GM12873 (cell line): ENCODE data around the gene LTBP1.

ENCODE experiments used
- TF ChIP-seq, protein P1 (sequence below): IDR thresholded peaks from 2 replicates; pipeline ENCODE4 v1.5.1; 2012; ENCODE audit warnings: low read depth, mild to moderate bottlenecking, moderate library complexity, low read length, control low read depth; ENCODE audit not compliant: insufficient read depth; ENCODE audit errors: missing control alignments

Gene LTBP1

DNA sequence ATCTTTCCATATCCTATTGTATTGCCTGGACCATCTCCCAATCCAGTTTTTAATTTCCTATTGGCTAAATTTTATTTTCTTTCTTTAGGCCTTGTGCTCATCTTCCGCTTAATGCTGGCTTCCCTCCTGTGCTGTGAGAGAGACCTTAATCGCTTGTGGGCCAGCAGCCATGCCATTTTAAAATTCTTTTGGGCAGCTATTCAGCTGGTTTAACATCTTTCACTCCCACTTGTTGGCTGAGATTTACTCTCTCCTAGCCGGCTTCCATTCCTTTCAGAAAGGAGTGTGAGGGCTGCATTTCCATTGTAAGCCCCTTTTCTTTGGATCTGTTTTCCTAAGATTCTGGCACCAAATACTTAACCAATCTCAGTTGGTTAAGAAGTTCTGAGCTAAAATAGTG is 388.8 kb downstream of the LTBP1 start:
- TF ChIP-seq, protein P1, sequence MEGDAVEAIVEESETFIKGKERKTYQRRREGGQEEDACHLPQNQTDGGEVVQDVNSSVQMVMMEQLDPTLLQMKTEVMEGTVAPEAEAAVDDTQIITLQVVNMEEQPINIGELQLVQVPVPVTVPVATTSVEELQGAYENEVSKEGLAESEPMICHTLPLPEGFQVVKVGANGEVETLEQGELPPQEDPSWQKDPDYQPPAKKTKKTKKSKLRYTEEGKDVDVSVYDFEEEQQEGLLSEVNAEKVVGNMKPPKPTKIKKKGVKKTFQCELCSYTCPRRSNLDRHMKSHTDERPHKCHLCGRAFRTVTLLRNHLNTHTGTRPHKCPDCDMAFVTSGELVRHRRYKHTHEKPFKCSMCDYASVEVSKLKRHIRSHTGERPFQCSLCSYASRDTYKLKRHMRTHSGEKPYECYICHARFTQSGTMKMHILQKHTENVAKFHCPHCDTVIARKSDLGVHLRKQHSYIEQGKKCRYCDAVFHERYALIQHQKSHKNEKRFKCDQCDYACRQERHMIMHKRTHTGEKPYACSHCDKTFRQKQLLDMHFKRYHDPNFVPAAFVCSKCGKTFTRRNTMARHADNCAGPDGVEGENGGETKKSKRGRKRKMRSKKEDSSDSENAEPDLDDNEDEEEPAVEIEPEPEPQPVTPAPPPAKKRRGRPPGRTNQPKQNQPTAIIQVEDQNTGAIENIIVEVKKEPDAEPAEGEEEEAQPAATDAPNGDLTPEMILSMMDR = no peak

DNA sequence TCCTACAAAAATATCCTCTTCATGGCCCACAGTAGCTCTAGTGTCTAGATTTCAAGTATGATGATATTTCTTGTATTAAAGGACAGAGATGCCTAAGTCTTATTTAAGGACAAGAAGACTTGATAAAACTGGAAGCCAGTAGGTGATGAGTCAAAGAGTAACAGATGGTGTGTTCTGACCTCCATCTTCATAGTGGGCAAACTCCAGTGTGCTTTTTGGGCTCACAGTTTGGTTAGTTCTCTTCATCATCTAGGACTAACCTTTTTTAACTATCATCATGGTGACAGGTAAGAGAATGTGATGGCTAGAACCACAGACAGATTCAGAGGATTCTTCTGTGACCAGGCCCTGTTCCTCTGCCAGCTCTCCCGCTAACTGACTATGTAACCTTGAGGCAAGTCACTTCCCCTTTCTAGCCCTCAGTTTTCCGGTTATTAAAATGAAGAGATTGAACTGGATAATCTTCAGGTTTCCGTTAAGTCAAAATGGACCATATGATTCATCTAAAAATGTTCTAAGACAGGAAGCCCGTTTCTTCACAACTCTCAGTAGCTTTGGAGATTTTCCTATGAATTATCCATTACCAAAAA is 389.4 kb downstream of the LTBP1 start:
- TF ChIP-seq, protein P1 = no peak

DNA sequence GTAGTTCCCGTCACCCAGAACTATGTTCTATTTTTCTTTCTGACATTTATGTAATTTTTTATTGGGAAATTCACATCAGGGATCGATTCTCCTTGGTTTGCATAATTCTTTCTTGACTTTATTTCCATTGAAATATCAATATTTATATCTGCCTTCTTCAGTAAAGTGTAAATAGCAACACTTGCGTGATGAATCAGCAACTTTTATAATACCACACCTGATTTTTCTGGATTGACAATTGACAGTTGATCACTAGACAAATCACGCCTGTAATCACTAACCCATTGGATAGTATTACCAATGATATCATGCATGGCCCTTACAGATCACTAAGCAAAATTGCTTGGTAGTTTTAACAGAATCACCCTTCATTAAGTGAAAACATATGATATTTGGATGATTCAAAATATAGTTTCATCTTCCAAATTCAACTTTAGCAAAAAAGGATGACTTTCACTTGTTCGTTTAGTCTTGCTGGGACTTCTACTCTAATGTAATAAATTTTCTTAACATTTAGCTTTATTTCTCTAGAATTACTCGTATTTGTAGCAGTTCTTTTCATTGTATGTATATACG is 390.7 kb downstream of the LTBP1 start:
- TF ChIP-seq, protein P1 = no peak

DNA sequence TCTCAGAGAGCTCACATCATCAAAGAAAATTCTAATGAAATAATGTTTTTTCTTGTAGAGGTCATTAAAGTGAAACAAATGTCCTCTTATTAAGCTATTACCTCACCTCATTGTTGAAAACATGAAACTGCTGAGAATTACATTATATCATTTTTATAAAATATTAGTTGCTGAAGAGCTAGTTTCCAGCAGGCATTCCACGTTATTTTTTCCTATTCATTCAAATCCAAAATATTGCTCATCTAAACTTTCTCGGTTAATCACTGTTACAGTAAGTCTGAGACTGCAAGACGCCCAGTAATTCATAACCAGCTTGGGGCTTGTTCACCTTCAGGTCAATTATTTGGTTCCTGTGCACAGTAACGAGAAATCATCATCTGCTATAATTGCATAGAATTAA is 391.2 kb downstream of the LTBP1 start:
- TF ChIP-seq, protein P1 = no peak

DNA sequence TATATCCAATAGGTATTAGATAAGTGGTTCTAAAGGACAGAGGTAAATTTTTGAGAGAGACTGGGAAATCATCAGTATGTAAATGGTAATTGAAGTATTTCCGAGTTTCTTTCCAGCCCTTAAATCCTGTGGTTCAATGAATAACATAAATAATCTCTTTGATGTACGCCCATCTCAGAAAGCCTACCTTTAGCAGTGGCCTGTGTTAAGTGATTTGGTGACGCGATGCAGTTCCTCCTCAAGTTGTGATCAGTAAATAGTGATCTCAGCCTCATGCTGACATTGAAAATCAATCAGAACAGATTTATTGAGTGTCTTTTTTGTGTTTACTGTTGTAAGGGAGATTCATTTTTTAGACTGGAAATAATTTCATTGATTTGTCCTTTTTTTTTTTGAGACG is 392.5 kb downstream of the LTBP1 start:
- TF ChIP-seq, protein P1 = no peak

DNA sequence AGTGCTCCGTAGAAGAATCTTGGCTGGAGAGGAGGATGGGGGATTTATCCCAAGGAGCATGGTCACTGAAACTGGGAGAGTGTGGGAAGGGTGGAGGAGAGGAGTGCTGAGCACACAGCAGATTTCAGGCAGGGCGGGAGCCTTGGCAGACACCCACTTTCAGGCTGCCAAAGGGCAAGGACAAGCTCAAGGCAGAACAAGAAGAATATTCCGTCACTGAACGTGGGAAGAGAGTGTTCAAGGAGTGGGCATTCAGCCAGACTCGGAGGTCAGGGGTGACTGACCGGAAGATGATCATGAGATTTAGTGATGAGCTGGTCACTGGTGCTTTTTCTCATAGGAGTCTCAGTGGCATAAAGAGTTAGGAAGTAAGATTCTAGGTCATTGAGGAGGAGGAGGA is 393.5 kb downstream of the LTBP1 start:
- TF ChIP-seq, protein P1 = no peak

DNA sequence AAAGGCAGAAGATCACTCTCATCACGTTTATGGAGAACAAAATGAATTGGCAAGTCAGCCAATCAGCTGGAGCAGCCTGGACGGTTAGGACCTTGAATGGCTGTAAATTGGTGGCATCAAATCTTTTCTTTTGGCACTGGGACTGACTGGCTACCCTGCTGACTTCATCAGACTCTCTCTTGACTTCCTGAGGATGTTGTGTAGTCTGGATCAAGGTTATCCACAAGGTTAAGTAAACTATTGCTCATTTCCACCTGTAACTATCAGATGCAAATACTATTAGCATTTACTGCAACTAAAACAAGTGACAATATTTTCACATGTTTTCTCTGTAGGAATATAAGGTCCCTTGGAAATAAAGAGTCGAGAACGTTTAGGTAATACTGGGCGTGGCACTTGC is 395.4 kb downstream of the LTBP1 start:
- TF ChIP-seq, protein P1 = no peak

DNA sequence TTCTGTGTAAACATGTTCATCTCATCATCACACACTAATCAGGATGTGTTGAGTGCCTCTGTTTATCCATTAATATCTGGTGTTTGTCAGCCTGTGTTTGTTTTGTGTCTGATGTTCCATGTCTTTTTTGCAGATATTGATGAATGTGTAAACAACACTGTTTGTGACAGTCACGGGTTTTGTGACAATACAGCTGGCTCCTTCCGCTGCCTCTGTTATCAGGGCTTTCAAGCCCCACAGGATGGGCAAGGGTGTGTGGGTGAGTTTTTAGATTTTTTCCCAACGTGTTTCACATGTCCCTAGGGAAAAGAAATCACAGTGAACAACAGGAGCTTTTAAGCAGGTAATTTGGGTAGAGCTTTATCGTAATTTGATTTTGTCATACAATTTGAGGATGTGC is 396.0 kb downstream of the LTBP1 start:
- TF ChIP-seq, protein P1 = no peak
